Measurements from ENCODE around the gene BTBD9. TPM values are rescaled to one million over a fixed set of nuclear protein-coding genes. Genes with fewer than 3 reads are reported as not detected.

The BTBD9 gene
- total RNA-seq, 1 experiment from 2014 or later = 8.9 TPM

- Mint-ChIP-seq H3K4me1 (peaks cover 20 to 31% of the 10 kb centered on the region in 2 experiments), H3K27me3 (ENCODE audit: low read depth) (no peaks in the 10 kb centered on the region), H3K27ac (no peak overlapping the region; a peak in 1 of 7 replicates), H3K36me3 (ENCODE audit: insufficient read depth in 1 of 3, low read depth in 3 of 3) (peaks cover 0 to 7% (median 0%) of the 10 kb centered on the region in 3 experiments; a peak in 2 of 7 replicates), H3K4me3 (no peak overlapping the region), H3K9me3 (no peaks in the 10 kb centered on the region)
- Histone ChIP-seq H3K14ac (ENCODE audit: insufficient read depth, low read length) (no peak overlapping the region), H4K91ac (ENCODE audit: insufficient read length, low read depth, low read length) (no peak overlapping the region), H3K9ac (ENCODE audit: extremely low read depth, insufficient read length, low read length) (no peak overlapping the region), H4K5ac (ENCODE audit: insufficient read length, low read depth, low read length) (no peak overlapping the region), H4K8ac (replicated peaks; ENCODE audit: insufficient read length, low read depth, low read length) (no peak overlapping the region), H3K56ac (ENCODE audit: insufficient read length, low read depth, low read length) (no peak overlapping the region), H2BK20ac (ENCODE audit: low read depth, low read length, poor library complexity, severe bottlenecking) (no peak overlapping the region), H3K4me2 (ENCODE audit: insufficient read depth, insufficient read length, low read length) (no peak overlapping the region), H2BK12ac (ENCODE audit: insufficient read length, low read depth, low read length) (no peak overlapping the region), H3K27me3 (ENCODE audit: insufficient read depth, low read length) (no peaks in the 10 kb centered on the region), H3K9me3 (ENCODE audit: control insufficient read depth, low read depth, low read length) (no peaks in the 10 kb centered on the region), H3K79me2 (ENCODE audit: insufficient read depth, low read length) (no peaks in the 10 kb centered on the region), H3K23me2 (ENCODE audit: insufficient read length, low read depth, low read length, poor library complexity, severe bottlenecking) (no peaks in the 10 kb centered on the region), H3K18ac (ENCODE audit: insufficient read length, low read depth, low read length) (no peak overlapping the region), H3K4ac (ENCODE audit: low read depth, low read length) (no peak overlapping the region), H2BK120ac (ENCODE audit: low read depth, low read length, poor library complexity, severe bottlenecking) (no peak overlapping the region), H2BK5ac (ENCODE audit: insufficient read length, low read length) (no peak overlapping the region), H3T11ph (ENCODE audit: low read length) (no peak overlapping the region), H3K23ac (ENCODE audit: insufficient read length, low read depth, low read length) (no peak overlapping the region), H3K79me1 (ENCODE audit: insufficient read depth, low read depth, low read length, poor library complexity, severe bottlenecking) (no peaks in the 10 kb centered on the region), H2BK15ac (ENCODE audit: low read depth, low read length) (no peak overlapping the region), H3K27ac (ENCODE audit: insufficient read length, low read depth, low read length) (no peak overlapping the region), H2AFZ (ENCODE audit: low read length) (no peak overlapping the region), H4K20me1 (ENCODE audit: control insufficient read depth, insufficient read depth, insufficient read length) (no peaks in the 10 kb centered on the region), H2AK5ac (ENCODE audit: insufficient read length, low read length) (no peak overlapping the region), H3K4me1 (ENCODE audit: insufficient read depth, low read length) (no peaks in the 10 kb centered on the region)
- DNase-seq = no peak
- TF ChIP-seq CTCF (conservative IDR thresholded peaks at IDR 0.05) = no peak
- no CpG with 5 or more reads among the region's 8 CpGs for WGBS (ENCODE audit: extremely low coverage, insufficient read length, low lambda C conversion rate)
Observed at GRCh38 chr6:38152620-38153019, 487.1 kb downstream of the BTBD9 start.

Data from H9 (cell line).